AG10803 (cell line): ENCODE measurements around the gene SEMA4D.

Experiments used
- DNase-seq: peaks from one replicate; pipeline ENCODE4 v3.0.0; 2010; ENCODE audit warnings: low read depth
- H3K4me3 ChIP-seq: 2 replicates; pipeline ENCODE4 v1.5.1; 2011; ENCODE audit warnings: mild to moderate bottlenecking, low read length, control low read depth
- CTCF ChIP-seq: conservative IDR thresholded peaks from 2 replicates; pipeline ENCODE4 v1.5.1; 2011; ENCODE audit warnings: mild to moderate bottlenecking, low read length, control low read depth, inconsistent platforms

Gene SEMA4D

GRCh38 chr9:89364666-89365531 is 133.0 kb downstream of the SEMA4D start:
- no peak overlapping the region for H3K4me3 ChIP-seq
- DNase-seq = no peak
- TF ChIP-seq CTCF = no peak

- no peak for DNase-seq
- TF ChIP-seq CTCF = no peak
- H3K4me3 ChIP-seq = no peak overlapping the region
Observed at GRCh38 chr9:89363921-89364665, 133.8 kb downstream of the SEMA4D start.

GRCh38 chr9:89363311-89363670 is 134.6 kb downstream of the SEMA4D start:
- TF ChIP-seq CTCF = no peak
- DNase-seq = no peak

GRCh38 chr9:89362647-89363310 is 135.1 kb downstream of the SEMA4D start:
- no peak for TF ChIP-seq CTCF
- no peak overlapping the region for H3K4me3 ChIP-seq
- DNase-seq = no peak

More at GRCh38 chr9:89363311-89363670, 134.6 kb downstream of the SEMA4D start:
- no peak overlapping the region for H3K4me3 ChIP-seq

- no peak for TF ChIP-seq CTCF
- no peak for DNase-seq
- no peak overlapping the region for H3K4me3 ChIP-seq
Observed at GRCh38 chr9:89361816-89362646, 135.9 kb downstream of the SEMA4D start.

- no peak for DNase-seq
- TF ChIP-seq CTCF = no peak
- no peak overlapping the region for H3K4me3 ChIP-seq
Observed at GRCh38 chr9:89361031-89361430, 136.9 kb downstream of the SEMA4D start.
